Panc1 (cell line): ENCODE measurements around the gene ODF4. TPM values are rescaled to one million over a fixed set of nuclear protein-coding genes. Genes with fewer than 3 reads are reported as not detected.

ENCODE experiments used
- ATAC-seq: fragments of 200-7000 bp; cut with Tn5 transposase; 2 replicates; pipeline ENCODE4 v1.9.1; 2020; ENCODE audit warnings: mild to moderate bottlenecking, moderate library complexity
- BruUV-seq: library from RNA; stranded (reverse); fragments of 400-500 nt; replicated peaks from 2 replicates; lab custom pipeline; 2021; lab: Mats Ljungman, UMichigan
- CTCF ChIA-PET: fragments of 300-600 bp; sonication (Branson Sonifier 250); formaldehyde crosslinking; loops from one replicate; lab custom pipeline; 2022; ENCODE audit warnings: antibody characterized with exemption; lab: Charles Lee
- POLR2A ChIA-PET: fragments of 300-600 bp; sonication (Branson Sonifier 250); formaldehyde crosslinking; loops from one replicate; lab custom pipeline; 2022; ENCODE audit warnings: antibody characterized with exemption; lab: Charles Lee
- DNase-seq: peaks from one replicate; pipeline ENCODE4 v3.0.0-alpha.2; 2010; ENCODE audit warnings: low read depth, low spot score
- H3K27ac ChIP-seq: 2 replicates; pipeline ENCODE4 v1.5.1; 2011; ENCODE audit warnings: mild to moderate bottlenecking, low read length, inconsistent platforms
- H3K27me3 ChIP-seq: fragments of 200-500 bp; sonication (Bioruptor generic); 2 replicates; pipeline ENCODE4 v1.6.0; 2014; ENCODE audit warnings: low read length, inconsistent platforms; ENCODE audit not compliant: control insufficient read depth, insufficient read depth
- H3K36me3 ChIP-seq: fragments of 200-500 bp; sonication (Bioruptor generic); 2 replicates; pipeline ENCODE4 v1.5.1; 2014; ENCODE audit warnings: inconsistent platforms, mild to moderate bottlenecking, low read length, moderate library complexity; ENCODE audit not compliant: control insufficient read depth, insufficient read depth
- H3K4me1 ChIP-seq: 2 replicates; pipeline ENCODE4 v1.5.1; 2011; ENCODE audit warnings: inconsistent platforms, mild to moderate bottlenecking, low read length, moderate library complexity; ENCODE audit not compliant: control insufficient read depth, insufficient read depth
- H3K4me3 ChIP-seq, 2 experiments: 2 replicates each; pipeline ENCODE4 v1.5.1; 2011 to 2012; ENCODE audit warnings: low read depth in 2 of 2, low read length in 2 of 2, mild to moderate bottlenecking in 2 of 2, inconsistent platforms in 1 of 2, moderate library complexity in 1 of 2
- H3K9me3 ChIP-seq: fragments of 200-500 bp; sonication (Bioruptor generic); 2 replicates; pipeline ENCODE4 v1.5.1; 2014; ENCODE audit warnings: low read depth, mild to moderate bottlenecking, inconsistent platforms, low read length, moderate library complexity; ENCODE audit not compliant: control insufficient read depth, insufficient read depth
- CTCF ChIP-seq: fragments of 450-650 bp; IDR thresholded peaks from 2 replicates; pipeline ENCODE4 v1.5.1; 2017; ENCODE audit warnings: mild to moderate bottlenecking
- POLR2AphosphoS5 ChIP-seq: IDR thresholded peaks from 2 replicates; pipeline ENCODE4 v1.6.1; 2012; ENCODE audit warnings: mild to moderate bottlenecking, low read depth, low read length, moderate library complexity
- REST ChIP-seq, 2 experiments: IDR thresholded peaks; 2 replicates each; pipeline ENCODE4 v1.6.1; 2011 to 2012; ENCODE audit warnings: low read depth in 2 of 2, control low read depth in 1 of 2, low read length in 1 of 2, mild to moderate bottlenecking in 1 of 2, moderate library complexity in 1 of 2; ENCODE audit not compliant: insufficient read depth in 1 of 2
- SIN3A ChIP-seq: IDR thresholded peaks from 2 replicates; pipeline ENCODE4 v1.6.1; 2012; ENCODE audit warnings: low read depth, mild to moderate bottlenecking, low read length, moderate library complexity, borderline replicate concordance; ENCODE audit not compliant: insufficient read depth
- TCF7L2 ChIP-seq: IDR thresholded peaks from 2 replicates; pipeline ENCODE4 v1.6.1; 2011; ENCODE audit warnings: mild to moderate bottlenecking, low read depth, low read length, inconsistent platforms
- in situ Hi-C: cut with HindIII; loops from 2 replicates; pipeline ENCODE4 v1.10.0; 2016; ENCODE audit warnings: low sequenced_read_pairs, low pct_unique_long_range_greater_than_20kb
- intact Hi-C: fragments of 100-400 bp; cut with micrococcal nuclease; formaldehyde crosslinking; loops from one replicate; pipeline ENCODE4 v1.10.0; 2022; ENCODE audit not compliant: unreplicated experiment
- total RNA-seq: library from RNA; stranded (reverse); gene quantifications from one replicate; pipeline ENCODE4 v1.2.1, GENCODE V29; 2021; ENCODE audit not compliant: unreplicated experiment

Gene ODF4
- total RNA-seq, 1 experiment from 2014 or later: not detected

- POLR2A ChIA-PET: no interaction called here
Measured at GRCh38 chr17:8357910-8358309, 18.3 kb downstream of the ODF4 start.

GRCh38 chr17:8359769-8360168, 20.1 kb downstream of the ODF4 start:
- TF ChIP-seq SIN3A: no peak
- Histone ChIP-seq H3K27ac (no peak overlapping the region), H3K9me3 (no peaks in the 10 kb centered on the region), H3K36me3 (no peaks in the 10 kb centered on the region), H3K4me3 (no peak overlapping the region), H3K27me3 (no peaks in the 10 kb centered on the region), H3K4me1 (no peaks in the 10 kb centered on the region)
- CTCF ChIA-PET: no interaction called here
- ATAC-seq (no peak), DNase-seq (no peak)
- POLR2A ChIA-PET: interaction anchor here (0.5 kb wide), 1 partner anchor 19 kb away, joined by 4 read pairs; no protein-coding TSS in a partner anchor
- in situ Hi-C loops: no loop called here
- intact Hi-C loops: no loop called here
- no TSS peak for BruUV-seq

More at GRCh38 chr17:8357910-8358309, 18.3 kb downstream of the ODF4 start:
- H3K36me3 ChIP-seq: no peaks in the 10 kb centered on the region
- DNase-seq (no peak), ATAC-seq (no peak)
- CTCF ChIA-PET: no interaction called here
- no peak overlapping the region for H3K4me3 ChIP-seq
- TF ChIP-seq TCF7L2 (no peak), SIN3A (no peak), REST (IDR thresholded peaks at IDR 0.05; ENCODE audit: insufficient read depth in 1 of 2, low read depth in 2 of 2, low read length in 1 of 2) (no peak), POLR2AphosphoS5 (no peak), CTCF (no peak)
- H3K9me3 ChIP-seq: no peaks in the 10 kb centered on the region
- no peak overlapping the region for H3K27ac ChIP-seq
- BruUV-seq: no TSS peak
- intact Hi-C loops: no loop called here
- H3K27me3 ChIP-seq: no peaks in the 10 kb centered on the region
- H3K4me1 ChIP-seq: no peaks in the 10 kb centered on the region
- in situ Hi-C loops: no loop called here

- Histone ChIP-seq H3K4me1 (no peaks in the 10 kb centered on the region), H3K9me3 (no peaks in the 10 kb centered on the region), H3K36me3 (no peaks in the 10 kb centered on the region), H3K4me3 (no peak overlapping the region), H3K27me3 (no peaks in the 10 kb centered on the region), H3K27ac (no peak overlapping the region)
- DNase-seq: no peak
- in situ Hi-C loops (no loop called here), intact Hi-C loops (no loop called here)
- BruUV-seq: no TSS peak
- TF ChIP-seq CTCF: no peak
- TF ChIP-seq REST (IDR thresholded peaks at IDR 0.05; ENCODE audit: insufficient read depth in 1 of 2, low read depth in 2 of 2, low read length in 1 of 2): no peak
- no peak for TF ChIP-seq SIN3A
- TF ChIP-seq TCF7L2: no peak
- ATAC-seq: no peak
- ChIA-PET CTCF (no interaction called here), POLR2A (no interaction called here)
Measured at GRCh38 chr17:8360260-8360659, 20.6 kb downstream of the ODF4 start.
